ENCODE measurements around the gene CIRBP. TPM values are rescaled to one million over a fixed set of nuclear protein-coding genes. Genes with fewer than 3 reads are reported as not detected.
A peak's percentile ranks its signal among the peaks of the same experiment; 100 is the strongest.
"Not testable (repeated sequence)": the region's sequence is repeated elsewhere in the genome, so short reads cannot be mapped to it uniquely, and the experiment has no call there.

CIRBP gene
- total RNA-seq, 4 donors from 2014 or later, result 274 to 578 (median 418) TPM

DNA sequence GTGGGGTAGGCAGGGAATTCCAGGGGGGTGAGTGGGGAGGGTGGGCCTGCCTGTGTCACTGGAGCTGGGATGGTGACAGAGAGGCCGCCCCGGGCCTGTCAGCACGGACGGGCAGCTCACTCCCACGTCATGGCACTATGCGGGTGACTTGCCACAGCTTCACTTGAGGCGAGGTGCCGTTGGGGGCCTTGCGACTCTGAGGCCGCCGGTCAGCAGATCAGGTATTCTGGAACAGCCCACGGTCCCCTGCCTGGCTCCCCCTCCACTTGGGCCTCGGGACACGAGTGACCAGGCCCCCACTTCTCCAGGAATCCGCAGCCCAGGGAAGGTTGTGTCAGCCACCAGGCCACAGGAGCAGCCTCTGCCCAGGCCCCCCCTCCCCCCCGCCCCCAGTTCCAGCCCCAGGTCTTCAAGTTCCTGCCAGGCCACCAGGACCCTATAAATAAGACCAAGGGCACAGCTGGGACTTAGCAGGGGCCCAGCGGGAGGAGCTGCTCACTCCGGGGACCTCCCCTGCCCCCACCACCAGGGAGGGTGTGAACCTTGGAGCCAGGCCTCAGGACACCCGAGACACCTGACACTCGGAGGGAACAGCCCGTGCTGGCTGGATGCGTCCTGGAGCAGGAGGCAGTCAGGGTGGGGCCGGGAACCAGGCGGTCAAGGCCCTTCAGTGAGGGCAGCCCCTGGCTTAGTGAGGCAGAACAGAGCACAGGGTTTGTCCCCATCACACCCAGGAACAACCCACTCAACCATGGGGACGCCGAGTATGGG is 23.5 kb upstream of the CIRBP start:
- Histone ChIP-seq H3K9me3 (no peaks in the 10 kb centered on the region), H3K27me3 (no peaks in the 10 kb centered on the region), H3K36me3 (no peaks in the 10 kb centered on the region), H3K4me3 (peak overlapping the region; percentile 53 to 97 (median 78)), H3K4me1 (peaks cover 60 to 63% of the 10 kb centered on the region in 2 donors), H3K27ac (peak overlapping the region; percentile 93 to 100 (median 97))
- in situ Hi-C loops (cut with MboI; ENCODE audit: low sequenced_read_pairs in 4 of 4), result no loop called here
- peak; percentile 19 to 21 for ATAC-seq
- intact Hi-C loops (cut with DNase I; ENCODE audit: low total_unique reads), result loop anchor here (5.0 to 10.0 kb wide), 2 partner anchors 817 to 919 kb away; partner anchors contain the start of gene DOT1L
- peak; percentile 97 to 100 for DNase-seq
- TF ChIP-seq, protein P1, sequence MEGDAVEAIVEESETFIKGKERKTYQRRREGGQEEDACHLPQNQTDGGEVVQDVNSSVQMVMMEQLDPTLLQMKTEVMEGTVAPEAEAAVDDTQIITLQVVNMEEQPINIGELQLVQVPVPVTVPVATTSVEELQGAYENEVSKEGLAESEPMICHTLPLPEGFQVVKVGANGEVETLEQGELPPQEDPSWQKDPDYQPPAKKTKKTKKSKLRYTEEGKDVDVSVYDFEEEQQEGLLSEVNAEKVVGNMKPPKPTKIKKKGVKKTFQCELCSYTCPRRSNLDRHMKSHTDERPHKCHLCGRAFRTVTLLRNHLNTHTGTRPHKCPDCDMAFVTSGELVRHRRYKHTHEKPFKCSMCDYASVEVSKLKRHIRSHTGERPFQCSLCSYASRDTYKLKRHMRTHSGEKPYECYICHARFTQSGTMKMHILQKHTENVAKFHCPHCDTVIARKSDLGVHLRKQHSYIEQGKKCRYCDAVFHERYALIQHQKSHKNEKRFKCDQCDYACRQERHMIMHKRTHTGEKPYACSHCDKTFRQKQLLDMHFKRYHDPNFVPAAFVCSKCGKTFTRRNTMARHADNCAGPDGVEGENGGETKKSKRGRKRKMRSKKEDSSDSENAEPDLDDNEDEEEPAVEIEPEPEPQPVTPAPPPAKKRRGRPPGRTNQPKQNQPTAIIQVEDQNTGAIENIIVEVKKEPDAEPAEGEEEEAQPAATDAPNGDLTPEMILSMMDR (IDR thresholded peaks at IDR 0.05 in 4 of 5, conservative IDR thresholded peaks at IDR 0.05 in 1 of 5), result no peak
- peak; percentile 93 to 94 for TF ChIP-seq POLR2A (IDR thresholded peaks at IDR 0.05)

DNA sequence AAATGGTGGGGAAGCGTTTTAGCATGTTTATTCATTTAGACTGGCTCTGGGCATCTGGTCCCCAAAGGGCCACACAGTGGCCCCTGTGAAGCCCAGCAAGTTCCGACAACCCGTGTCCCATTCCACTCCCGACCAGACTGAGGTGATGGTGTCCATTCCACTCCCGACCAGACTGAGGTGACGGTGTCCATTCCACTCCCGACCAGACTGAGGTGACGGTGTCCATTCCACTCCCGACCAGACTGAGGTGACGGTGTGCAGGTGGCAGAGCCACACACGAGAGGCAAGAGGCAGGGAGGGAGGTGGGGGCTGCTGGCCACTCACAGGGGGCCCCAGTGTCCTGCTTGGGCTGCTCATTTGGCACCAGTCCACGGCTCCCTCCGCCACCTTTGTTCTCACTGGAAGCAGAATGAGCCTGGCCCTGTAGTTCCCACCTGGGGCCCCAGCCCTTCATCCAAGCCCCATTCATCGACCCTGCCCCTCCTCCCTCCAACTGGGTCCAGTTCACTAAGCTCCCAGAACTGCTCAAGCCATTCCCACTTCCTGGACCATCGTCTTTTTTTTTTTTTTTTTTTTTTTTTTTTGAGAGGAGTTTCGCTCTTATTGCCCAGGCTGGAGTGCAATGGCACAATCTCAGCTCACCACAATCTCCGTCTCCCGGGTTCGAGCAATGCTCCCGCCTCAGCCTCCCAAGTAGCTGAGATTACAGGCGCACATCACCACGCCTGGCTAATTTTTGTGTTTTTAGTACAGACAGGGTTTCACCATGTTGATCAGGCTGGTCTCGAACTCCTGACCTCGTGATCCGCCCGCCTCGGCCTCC is 22.7 kb upstream of the CIRBP start:
- peak in 1 of 2 donors; percentile 76 for DNase-seq
- intact Hi-C loops (cut with DNase I; ENCODE audit: low total_unique reads), result loop anchor here (5.0 to 10.0 kb wide), 2 partner anchors 816 to 918 kb away; partner anchors contain the start of gene DOT1L

DNA sequence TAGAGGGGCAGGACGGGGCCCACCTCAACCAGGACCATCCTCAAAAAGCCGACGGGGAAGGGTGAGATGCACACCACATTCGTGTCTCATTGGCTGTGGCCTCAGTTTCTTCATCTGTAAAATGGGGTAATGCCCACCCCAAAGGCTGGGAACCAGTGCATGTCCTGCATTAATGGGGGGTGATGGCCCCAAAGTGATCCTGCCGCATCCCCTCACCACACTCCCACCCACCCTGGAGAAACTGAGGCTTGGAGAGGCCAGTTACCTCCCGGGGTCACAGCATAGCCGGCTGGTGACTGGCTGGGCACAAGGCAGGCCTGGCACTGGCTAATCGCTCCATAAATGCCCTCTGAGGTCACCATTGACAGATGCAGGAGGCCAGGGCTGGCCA is 21.4 kb upstream of the CIRBP start:
- no peak for DNase-seq
- H3K27me3 ChIP-seq, result no peaks in the 10 kb centered on the region
- intact Hi-C loops (cut with DNase I; ENCODE audit: low total_unique reads), result loop anchor here (5.0 to 10.0 kb wide), 2 partner anchors 815 to 917 kb away; partner anchors contain the start of gene DOT1L
- no peak for ATAC-seq
- no peaks in the 10 kb centered on the region for H3K9me3 ChIP-seq
- H3K36me3 ChIP-seq, result peaks cover 0 to 7% of the 10 kb centered on the region in 2 donors
- H3K4me1 ChIP-seq, result peaks cover 55 to 68% of the 10 kb centered on the region in 2 donors
- TF ChIP-seq, protein P1 (IDR thresholded peaks at IDR 0.05 in 4 of 5, conservative IDR thresholded peaks at IDR 0.05 in 1 of 5), result no peak
- TF ChIP-seq POLR2A (IDR thresholded peaks at IDR 0.05), result peak; percentile 25 to 41
- in situ Hi-C loops (cut with MboI; ENCODE audit: low sequenced_read_pairs in 4 of 4), result no loop called here
- H3K27ac ChIP-seq, result peak overlapping the region; percentile 93 to 100 (median 97)
- peak overlapping the region; percentile 57 to 89 (median 78) for H3K4me3 ChIP-seq

More for the DNA sequence above, 22.7 kb upstream of the CIRBP start:
- H3K27me3 ChIP-seq; H3K36me3 ChIP-seq; in situ Hi-C loops (cut with MboI; ENCODE audit: low sequenced_read_pairs in 4 of 4); H3K9me3 ChIP-seq; ATAC-seq: not testable (repeated sequence)
- H3K4me1 ChIP-seq, result peaks cover 53 to 63% of the 10 kb centered on the region in 2 donors
- H3K4me3 ChIP-seq, result peak overlapping the region in 2 of 4 donors; percentile 21 to 75
- peak overlapping the region; percentile 93 to 100 (median 97) for H3K27ac ChIP-seq

DNA sequence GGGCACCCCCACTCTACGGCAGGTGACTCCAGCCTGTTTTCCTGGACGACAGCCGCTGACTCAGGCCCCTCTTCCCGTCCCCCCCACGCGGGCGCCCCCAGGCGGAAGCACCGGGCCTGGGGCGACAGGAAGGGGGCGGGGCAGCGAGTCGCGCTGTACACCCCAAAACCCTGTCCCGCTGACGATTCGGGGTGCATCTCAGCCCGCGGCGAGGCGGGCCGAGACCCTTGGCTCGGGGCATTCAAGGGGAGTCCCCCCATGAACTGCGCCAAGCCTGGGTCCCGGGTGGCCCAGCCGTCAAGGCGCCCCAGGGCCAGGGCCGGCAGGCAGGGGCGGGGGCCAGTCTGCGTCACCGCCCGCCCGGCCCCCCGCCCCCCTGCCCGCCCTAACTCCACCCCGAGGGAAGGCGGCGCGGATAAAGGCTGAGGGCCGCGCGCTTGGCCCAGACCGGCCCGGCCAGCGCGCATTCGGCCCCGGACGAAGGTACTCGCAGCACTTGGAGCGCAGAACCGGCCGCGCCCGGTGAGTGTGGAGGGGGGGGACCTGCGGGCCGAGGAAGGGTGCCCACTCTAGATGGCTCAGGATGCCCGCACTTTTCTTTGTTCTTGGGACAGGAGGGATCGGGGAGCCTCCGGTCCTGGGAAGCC is 20.9 kb upstream of the CIRBP start, which contains the start of gene MIDN:
Gene MIDN, plus strand, starts transcription at position 445 of the 647 bp plus-strand sequence. CDS start 1,714 bp downstream, outside the sequence.
- in situ Hi-C loops (cut with MboI; ENCODE audit: low sequenced_read_pairs in 4 of 4), result no loop called here
- intact Hi-C loops (cut with DNase I; ENCODE audit: low total_unique reads), result loop anchor here (5.0 to 10.0 kb wide), 2 partner anchors 814 to 917 kb away; partner anchors contain the start of gene DOT1L
- ATAC-seq (peak; percentile 12 to 24), DNase-seq (peak; percentile 90 to 96)
- Histone ChIP-seq H3K36me3 (peaks cover 0 to 7% of the 10 kb centered on the region in 2 donors), H3K4me1 (peaks cover 50 to 68% of the 10 kb centered on the region in 2 donors), H3K4me3 (peak within 1 kb of the TSS; percentile 57 to 89 (median 78)), H3K27me3 (no peaks in the 10 kb centered on the region), H3K9me3 (no peaks in the 10 kb centered on the region), H3K27ac (peak within 1 kb of the TSS; percentile 93 to 100 (median 97))
- TF ChIP-seq, protein P1 (IDR thresholded peaks at IDR 0.05 in 4 of 5, conservative IDR thresholded peaks at IDR 0.05 in 1 of 5), result peak; percentile 26 to 61 (median 53)
- peak; percentile 92 to 94 for TF ChIP-seq POLR2A (IDR thresholded peaks at IDR 0.05)
